Aortic smooth muscle cell (primary cell): ENCODE results near the gene STX10. TPM values are rescaled to one million over a fixed set of nuclear protein-coding genes. Genes with fewer than 3 reads are reported as not detected.

Experiments
- total RNA-seq: library from RNA; depleted of rRNA; stranded (reverse); fragments of >200 nt; gene quantifications from 2 replicates; pipeline ENCODE4 v1.2.3, GENCODE V29; 2014

The STX10 gene, protein sequence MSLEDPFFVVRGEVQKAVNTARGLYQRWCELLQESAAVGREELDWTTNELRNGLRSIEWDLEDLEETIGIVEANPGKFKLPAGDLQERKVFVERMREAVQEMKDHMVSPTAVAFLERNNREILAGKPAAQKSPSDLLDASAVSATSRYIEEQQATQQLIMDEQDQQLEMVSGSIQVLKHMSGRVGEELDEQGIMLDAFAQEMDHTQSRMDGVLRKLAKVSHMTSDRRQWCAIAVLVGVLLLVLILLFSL
- total RNA-seq: 81.8 and 90.2 TPM in 2 replicates

DNA sequence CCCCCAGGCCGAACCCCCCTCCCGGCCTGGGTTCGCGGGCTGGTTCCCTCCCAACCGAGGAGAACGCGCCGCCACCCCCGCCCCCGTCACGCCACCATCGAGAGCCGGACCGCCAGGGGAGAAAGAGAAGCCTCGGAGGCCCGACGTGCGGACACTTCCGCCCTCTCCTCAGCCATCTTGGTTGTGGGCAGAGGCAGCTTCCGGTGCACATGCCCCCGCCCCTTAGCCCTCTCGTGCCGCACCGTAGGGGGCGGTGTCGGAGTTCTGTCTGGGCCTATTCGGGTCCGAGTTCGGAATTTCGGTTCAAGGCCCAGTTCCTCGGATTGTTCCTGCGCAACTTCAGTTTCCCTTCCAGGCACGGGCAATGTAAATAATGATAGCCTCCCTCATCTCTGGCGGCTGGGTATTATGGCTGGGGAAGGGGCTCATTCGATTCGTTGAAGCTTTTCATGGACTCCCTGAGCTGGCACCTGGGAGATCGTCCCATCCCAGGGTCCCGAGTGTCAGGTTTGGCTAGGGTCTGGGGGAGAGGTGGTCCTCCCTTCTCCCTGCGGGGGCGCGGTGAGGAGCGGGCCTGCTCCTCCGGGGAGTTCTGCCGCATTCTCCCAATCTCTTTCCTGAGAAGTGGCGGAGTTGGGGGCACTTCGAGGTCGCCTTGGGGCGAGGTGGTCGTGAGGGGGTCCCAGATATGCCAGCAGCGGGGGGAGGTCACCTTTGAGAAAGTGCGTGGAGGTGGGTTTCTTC is at the start of gene STX10, which contains the start of gene IER2:
Gene STX10 (minus strand): TSS at position 189 of the 744 bp plus-strand sequence. CDS start 202 bp downstream, outside the sequence.
Gene IER2 (plus strand): TSS at position 225 of the 744 bp plus-strand sequence. CDS start 2,776 bp downstream, outside the sequence.

DNA sequence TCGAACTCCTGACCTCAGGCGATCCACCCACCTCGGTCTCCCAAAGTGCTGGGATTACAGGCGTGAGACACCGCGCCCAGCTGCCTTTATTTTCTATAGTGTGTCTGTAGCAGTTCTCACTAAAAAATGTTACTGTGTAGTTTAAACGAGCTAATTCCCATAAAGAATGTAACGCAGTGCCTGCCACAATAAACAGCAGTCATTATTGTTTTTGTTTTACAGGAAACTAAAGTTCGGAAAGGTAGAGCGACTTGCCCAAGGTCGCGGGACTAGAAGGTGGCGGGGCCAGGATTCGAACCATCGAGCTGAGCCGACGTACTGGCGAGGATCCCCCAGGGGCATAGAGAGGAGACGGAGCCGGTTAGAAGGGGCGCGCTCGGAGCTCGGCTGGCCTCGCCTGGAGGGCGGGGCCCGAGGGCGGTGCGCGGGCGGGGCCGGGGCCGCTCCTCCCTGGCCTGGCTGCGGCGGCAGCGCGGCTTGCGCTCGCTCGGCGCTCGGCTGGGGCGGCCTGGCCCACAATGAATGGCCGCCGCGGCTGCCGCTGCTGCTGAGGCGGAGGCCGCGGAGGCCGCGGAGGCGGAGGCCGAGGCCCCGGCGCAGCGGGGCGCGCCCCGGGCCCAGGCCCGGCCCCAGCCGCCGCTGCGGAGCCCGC is 32.3 kb downstream of the STX10 start, which contains the start of gene NACC1:
Gene NACC1 (plus strand): TSS at position 493 of the 652 bp plus-strand sequence. CDS start 16,944 bp downstream, outside the sequence.

DNA sequence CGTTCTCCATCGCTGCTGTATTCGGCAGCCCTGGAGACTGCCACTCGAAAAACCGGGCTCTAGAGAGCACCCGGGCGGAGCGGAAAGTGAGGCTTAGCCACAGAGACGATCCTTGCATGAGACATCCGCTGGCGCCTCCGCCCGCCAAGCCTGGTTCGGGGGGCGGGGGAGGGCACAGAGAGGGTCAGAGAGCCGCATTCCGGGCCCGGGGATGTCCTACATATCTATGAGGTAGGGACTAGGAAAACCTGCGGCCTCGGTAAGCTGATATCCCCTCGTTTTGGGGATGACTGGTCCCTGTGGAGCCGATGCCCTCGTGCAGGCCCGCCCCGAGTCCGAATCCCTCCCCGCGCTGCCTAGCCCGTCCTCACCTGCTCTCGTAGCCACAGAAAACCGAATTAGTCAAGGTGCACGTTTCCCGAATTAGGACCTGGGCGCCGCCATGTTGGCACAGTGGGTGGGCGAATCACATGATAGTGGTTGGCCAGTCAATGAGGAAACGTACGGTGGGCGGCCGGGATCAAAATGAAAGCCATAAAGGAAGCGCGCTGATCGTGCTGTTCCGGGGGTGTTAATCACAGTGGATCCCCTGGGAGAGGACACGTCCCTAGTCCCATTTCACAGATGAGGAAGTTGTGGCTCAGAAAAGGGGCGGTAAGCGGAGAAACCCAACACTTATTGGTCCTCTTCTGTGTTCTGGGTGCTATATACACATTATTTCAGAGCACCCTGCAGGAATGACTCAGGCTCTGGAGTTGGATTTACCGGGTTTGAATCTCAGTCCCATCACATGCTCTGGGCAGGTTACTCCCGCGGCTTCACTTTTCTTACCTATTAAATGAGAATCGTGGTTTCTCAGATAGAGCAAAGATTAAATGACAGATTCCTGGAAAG is 33.6 kb downstream of the STX10 start, which contains the start of gene TRMT1:
Gene TRMT1 (minus strand): TSS at position 459 of the 894 bp plus-strand sequence. CDS start 341 bp downstream, at position 118.

DNA sequence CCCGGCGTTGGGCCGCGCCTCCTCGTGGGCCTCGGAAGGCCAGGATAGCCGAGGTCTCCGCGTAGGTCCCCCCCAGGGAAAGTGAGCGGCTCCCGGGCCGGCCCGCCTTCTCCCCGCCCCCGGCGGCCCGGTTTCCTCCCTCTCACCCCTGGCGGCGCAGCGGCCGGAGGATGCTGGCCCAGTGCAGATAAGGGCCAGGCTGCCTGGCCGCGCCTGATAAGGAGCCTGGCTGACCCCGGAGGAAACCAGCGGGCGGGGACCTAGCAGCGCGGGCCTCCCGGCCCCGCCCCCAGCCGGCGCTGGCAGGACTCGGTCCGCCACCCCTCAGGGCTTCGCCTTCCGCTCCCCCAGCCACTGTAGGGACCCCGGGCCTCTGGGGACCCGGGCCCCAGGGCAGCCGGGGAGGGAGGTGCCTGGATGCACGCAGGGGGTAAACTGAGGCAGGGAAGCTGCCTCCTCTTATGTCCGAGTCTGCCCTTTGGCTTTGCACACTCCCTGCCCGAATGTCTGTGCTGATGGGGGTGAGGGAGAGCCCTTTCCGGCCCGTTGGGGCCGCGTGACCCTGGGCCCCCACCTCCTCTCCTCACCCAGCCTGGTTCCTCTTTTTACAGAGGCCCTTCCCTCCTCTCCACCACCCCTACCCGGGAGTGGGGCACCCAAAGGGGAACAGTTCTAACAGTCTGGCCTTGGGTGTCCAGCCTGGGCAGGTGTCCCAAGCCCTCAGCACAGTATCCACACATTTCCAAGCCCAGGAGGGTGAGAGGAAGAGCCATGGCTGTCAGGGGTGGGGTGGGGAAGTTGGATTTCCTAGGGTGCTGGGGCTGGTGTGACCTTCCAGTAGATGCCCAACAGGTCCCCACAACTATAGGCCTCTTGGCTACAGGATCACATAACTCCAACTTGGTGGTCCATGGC is 47.3 kb downstream of the STX10 start, which contains the start of gene LYL1:
Gene LYL1 (minus strand): TSS at position 193 of the 915 bp plus-strand sequence. CDS start 1,687 bp downstream, outside the sequence.

Other genes with a start within 250 kb of the STX10 start
- gene SYCE2, start 231.1 kb downstream of the STX10 start, total RNA-seq: 0.19 and 0.26 TPM in 2 replicates
- 43.6 and 58.0 TPM in 2 replicates for gene FARSA, start 216.7 kb downstream of the STX10 start, total RNA-seq
- 2,036 and 2,214 TPM in 2 replicates for gene CALR, start 211.8 kb downstream of the STX10 start, total RNA-seq
- 68.6 and 83.4 TPM in 2 replicates for gene RAD23A, start 204.5 kb downstream of the STX10 start, total RNA-seq
- gene GADD45GIP1, start 193.2 kb downstream of the STX10 start, total RNA-seq: 31.5 and 46.9 TPM in 2 replicates
- 0.12 and 0.13 TPM in 2 replicates for gene DAND5, start 180.8 kb downstream of the STX10 start, total RNA-seq
- 85.9 and 137 TPM in 2 replicates for gene NFIX, start 154.9 kb downstream of the STX10 start, total RNA-seq
- 0.87 and 1.1 TPM in 2 replicates for gene LYL1, start 47.5 kb downstream of the STX10 start, total RNA-seq
- 16.8 and 19.7 TPM in 2 replicates for gene TRMT1, start 33.6 kb downstream of the STX10 start, total RNA-seq
- gene NACC1, start 32.1 kb downstream of the STX10 start, total RNA-seq: 39.3 and 47.3 TPM in 2 replicates
- 21.3 and 32.6 TPM in 2 replicates for gene IER2, start within 50 bp of the STX10 start, total RNA-seq